Hepatocyte (in vitro differentiated cells): ENCODE measurements around the gene OPCML.

Experiments used
- EZH2 ChIP-seq: fragments of 200-600 bp; sonication (generic); IDR thresholded peaks from 2 replicates; pipeline ENCODE4 v1.6.1; 2016; ENCODE audit warnings: antibody characterized with exemption, mild to moderate bottlenecking, borderline replicate concordance
- EZH2phosphoT487 ChIP-seq: fragments of 200-600 bp; sonication (generic); IDR thresholded peaks from one replicate; pipeline ENCODE4 v1.6.1; 2018; ENCODE audit warnings: antibody characterized with exemption, mild to moderate bottlenecking, low read depth, moderate library complexity; ENCODE audit not compliant: unreplicated experiment, severe bottlenecking
- TF ChIP-seq, protein P1 (sequence below): fragments of 200-600 bp; sonication (generic); IDR thresholded peaks from 2 replicates; pipeline ENCODE4 v1.5.1; 2016; ENCODE audit warnings: antibody characterized with exemption, mild to moderate bottlenecking; ENCODE audit not compliant: poor library complexity

DNA sequence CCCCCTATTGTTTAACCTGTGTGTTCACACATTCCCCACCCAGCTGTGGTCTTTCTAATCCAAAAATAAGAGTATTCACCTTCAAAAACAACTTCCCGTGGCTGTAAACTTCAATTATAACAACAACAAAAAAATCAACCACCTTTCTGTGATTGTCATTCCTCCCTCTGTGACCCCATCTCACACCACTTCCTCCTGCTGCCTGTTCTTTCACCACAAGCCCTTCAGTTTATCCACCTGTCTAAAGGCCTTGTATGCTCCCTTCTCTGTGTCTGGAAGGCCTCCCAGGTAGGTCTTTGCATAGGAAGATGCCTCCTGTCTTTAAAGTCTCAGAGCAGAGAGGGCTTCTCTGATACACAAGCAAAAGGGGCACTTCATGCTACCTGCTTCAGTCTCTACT lies 707.7 kb downstream of the OPCML start:
- TF ChIP-seq, protein P1, sequence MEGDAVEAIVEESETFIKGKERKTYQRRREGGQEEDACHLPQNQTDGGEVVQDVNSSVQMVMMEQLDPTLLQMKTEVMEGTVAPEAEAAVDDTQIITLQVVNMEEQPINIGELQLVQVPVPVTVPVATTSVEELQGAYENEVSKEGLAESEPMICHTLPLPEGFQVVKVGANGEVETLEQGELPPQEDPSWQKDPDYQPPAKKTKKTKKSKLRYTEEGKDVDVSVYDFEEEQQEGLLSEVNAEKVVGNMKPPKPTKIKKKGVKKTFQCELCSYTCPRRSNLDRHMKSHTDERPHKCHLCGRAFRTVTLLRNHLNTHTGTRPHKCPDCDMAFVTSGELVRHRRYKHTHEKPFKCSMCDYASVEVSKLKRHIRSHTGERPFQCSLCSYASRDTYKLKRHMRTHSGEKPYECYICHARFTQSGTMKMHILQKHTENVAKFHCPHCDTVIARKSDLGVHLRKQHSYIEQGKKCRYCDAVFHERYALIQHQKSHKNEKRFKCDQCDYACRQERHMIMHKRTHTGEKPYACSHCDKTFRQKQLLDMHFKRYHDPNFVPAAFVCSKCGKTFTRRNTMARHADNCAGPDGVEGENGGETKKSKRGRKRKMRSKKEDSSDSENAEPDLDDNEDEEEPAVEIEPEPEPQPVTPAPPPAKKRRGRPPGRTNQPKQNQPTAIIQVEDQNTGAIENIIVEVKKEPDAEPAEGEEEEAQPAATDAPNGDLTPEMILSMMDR, result no peak
- TF ChIP-seq EZH2, result no peak
- TF ChIP-seq EZH2phosphoT487, result no peak
